Measurements from ENCODE around the gene PARS2.

PARS2 gene

DNA sequence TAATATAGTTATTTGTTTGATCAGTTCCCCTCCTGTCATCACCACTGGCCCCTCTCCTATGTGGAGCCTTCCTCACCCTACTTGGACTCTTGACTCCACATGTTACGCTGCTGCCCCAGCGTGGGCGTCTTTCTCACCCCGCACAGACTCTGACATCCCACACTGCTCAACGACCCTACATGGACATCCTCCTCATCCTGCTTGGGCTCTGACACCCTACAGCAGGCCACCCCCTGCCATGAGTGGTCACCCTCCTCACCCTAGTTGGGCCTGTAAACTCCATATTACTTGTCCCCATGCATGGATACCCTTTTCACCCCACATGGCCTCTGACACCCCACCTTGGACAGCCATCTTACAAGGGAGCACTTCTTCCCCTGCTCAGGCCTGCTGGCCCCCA, 27.6 kb downstream of the PARS2 start:
- no peak for DNase-seq (ENCODE audit: low spot score)

DNA sequence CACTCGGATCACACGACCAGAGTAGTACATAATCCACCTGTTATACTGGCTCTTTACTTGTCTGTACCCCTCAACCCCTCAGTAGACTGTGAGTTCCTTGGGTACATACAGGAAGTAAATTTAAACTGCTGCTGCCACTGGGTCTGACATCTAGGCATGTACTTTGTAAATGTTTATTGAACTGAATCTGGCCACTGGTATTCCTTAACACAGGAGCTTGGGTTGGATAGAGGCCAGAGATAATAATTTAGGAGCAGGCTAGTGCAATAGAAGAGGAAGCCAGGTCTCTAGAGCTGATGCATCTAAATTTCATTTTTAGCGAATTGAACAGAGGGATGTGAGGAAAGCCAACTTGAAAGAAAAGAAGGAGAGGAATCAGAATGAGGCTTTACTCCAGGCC, 36.3 kb downstream of the PARS2 start:
- DNase-seq (ENCODE audit: low spot score): no peak

DNA sequence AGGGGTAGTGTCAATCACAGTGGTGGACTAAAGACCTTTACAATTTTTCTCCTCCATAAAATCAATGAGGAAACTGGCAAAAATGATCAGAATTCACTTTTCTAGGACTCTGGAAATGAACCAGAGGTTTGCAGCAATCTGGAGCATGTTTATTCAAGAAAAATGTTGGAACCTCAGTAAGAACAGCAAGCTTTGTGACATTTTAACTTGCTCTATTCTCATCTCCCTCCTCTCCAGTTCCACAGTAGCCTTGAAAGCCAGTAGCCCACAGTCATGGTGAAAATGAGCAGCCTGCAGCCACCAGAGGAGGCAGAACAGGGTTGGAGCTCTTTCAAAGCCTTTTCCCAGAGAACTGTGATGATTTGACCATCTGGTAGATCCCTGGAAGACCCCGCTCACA, 39.6 kb downstream of the PARS2 start:
- no peak for DNase-seq (ENCODE audit: low spot score)

DNA sequence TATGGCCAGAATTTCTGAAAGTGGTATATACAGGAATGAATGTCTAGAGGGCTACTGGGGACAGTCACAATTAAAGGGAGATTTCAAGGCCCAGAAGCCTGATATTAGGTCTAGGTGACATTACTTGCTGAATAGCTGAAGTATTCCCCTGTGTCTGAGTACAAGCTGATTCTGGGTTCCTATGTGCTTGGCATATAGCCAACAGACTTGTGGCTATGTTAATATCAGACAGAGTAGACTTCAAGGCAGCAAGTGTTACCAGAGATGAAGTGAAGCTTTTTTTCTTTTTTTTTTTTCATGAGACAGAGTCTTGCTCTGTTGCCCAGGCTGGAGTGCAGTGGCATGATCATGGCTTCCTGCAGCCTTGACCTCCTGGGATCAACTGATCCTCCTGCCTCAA, 40.3 kb downstream of the PARS2 start:
- no peak for DNase-seq (ENCODE audit: low spot score)

DNA sequence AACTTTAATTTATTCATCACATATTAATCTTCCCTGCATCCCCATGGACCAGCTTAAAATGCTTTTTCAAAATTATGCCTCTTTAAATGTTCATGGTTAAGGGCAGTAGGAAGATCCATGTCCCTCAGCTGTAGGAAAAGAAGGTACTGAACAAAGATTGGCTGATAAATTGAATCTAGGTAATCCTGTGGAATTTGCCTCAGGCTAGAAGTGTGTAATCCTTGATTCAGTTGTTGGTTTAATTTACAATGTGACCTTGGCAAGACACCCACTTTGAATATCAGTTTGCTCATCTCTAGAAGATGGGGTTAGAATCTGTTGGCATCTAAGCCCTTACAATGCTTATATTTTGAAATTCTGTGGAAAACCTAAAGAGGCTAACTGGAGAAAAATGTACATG, 42.6 kb downstream of the PARS2 start:
- DNase-seq (ENCODE audit: low spot score): no peak

DNA sequence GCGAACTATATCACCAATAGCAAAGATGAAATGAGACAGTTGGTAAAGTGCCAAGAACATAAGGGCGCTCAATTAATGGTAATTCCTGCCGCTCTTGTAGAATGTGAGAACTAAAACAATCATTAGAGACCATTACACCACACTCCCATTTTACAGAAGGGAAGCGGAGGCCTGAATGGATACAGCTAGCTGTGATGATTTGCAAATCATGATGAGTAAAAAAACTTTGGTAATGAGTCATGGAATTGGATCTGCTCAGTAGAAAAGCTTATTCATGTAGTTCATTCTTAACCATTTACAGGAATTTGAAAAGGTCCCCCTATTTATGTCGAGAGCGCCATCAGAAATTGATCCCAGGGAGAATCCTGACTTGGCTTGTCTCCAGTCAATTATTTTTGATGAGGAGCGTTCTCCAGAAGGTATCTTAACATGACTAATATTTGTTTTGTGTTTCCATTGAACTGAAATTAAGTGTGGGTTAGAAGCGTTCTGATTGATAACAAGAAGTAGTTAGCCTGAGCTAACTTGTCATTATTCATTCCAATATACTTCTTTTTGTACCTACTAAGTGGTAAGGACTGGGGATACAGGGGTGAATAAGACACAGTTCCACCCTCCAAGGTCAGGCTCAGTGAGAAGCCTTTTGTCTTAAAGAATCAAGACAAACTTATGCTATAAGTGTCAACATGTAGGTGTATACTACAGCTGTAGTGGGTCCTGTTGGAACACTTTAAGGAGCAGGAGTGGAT, 47.9 kb downstream of the PARS2 start:
- DNase-seq (ENCODE audit: low spot score): peak; percentile 62

DNA sequence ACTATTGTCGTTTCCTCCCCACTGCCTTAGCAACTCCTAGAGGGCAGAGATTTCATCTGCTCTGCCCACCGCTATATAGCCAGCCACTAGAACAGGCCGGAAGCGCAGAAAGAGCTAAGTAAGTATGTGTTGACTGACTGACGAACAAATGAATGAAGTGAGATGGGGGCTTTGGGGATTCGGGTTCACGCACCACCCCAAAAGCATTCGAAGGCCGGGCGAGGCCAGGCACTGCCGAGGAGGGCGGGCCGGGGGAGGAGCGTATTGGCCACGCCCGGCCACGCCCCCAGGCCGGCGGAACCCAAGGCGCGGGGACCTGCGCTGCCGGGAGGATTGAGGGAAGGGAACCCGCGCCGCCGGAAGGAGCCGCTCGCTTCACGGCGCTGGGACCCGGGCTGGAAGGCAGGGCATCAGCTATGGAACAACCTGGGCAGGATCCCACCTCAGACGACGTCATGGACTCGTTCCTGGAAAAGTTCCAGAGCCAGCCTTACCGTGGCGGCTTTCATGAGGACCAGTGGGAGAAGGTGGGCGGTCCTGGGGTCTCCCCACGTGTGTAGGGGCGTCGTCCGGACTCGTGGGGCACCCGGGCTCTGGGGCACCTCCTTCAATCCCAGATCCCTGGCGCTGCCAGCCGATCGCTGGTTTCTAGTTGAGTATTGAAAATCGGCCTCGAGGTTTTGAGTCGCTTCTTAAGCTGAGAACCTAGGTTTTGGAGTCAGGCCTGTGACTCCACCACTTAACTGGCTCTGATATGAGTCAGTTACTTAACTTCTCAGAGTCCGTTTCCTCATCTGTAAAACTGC, 48.6 kb downstream of the PARS2 start, which contains the start of gene TTC4:
TSS of gene TTC4 (plus strand) at position 369 of the 806 bp plus-strand sequence. CDS start at position 417, 48 bp downstream.
- peak; percentile 98 for DNase-seq (ENCODE audit: low spot score)

DNA sequence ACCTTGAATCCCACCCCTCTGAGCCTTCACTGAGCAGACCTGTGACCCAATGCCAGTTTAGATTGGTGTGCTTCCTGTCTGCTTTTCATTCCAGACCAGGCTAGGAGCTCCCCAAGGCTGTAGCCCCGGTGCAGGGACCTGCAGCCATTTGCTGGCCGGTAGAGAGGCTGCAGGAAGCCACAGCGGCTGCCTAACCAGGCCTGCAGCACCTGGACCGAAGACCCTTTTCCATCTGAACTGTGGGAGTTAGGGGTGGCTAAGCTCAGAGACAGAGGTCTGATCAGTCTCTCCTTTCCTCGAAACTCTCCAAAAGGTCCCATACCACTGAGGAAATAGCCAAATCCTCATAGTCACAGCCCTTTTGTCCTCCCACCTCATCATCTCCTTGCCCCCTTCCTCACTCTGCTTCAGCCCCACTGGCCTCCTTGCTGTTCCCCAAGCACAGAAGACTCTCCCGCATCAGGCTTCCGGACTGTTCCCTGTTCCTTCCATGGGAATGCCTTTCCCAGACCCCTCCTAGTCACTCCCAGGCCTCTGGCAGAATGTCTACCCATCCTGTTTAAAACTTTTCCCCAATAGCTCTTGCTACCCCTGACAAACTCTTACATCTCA, 49.3 kb downstream of the PARS2 start:
- DNase-seq (ENCODE audit: low spot score): no peak

DNA sequence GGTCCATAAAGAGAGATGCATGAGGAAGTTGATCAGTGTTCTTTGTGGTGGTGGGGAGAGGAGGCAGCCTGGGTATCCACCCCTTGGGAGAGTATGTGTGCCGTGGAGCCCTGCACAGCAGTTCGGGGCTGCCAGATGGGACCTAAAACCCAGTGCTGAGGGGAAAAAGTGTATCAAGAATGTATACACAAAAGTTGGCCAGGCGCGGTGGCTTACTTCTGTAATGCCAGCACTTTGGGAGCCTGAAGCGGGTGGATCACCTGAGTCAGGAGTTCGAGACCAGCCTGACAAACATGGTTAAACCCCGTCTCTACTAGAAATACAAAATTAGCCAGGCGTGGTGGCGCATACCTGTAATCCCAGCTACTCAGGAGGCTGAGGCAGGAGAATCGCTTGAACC, 52.8 kb downstream of the PARS2 start:
- DNase-seq (ENCODE audit: low spot score): no peak

DNA sequence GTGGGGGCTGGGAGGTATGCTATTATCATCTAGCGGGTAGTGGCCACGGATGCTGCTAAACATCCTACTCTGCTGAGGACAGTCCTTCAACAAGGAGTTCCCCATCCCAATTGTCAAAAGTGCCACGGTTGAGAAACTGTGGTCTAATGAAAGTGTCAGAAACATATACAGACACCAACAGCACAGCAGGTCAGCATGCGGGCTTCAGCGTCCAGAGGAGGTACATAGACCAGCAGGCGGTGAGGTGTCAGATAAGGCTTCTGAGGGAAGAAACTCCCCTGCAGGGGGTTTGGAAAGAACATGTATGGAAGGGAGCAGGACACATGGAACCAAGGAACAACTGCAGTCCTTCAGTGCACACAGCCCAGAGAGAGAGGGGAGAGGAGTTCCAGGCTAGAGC, 53.5 kb downstream of the PARS2 start:
- DNase-seq (ENCODE audit: low spot score): no peak

DNA sequence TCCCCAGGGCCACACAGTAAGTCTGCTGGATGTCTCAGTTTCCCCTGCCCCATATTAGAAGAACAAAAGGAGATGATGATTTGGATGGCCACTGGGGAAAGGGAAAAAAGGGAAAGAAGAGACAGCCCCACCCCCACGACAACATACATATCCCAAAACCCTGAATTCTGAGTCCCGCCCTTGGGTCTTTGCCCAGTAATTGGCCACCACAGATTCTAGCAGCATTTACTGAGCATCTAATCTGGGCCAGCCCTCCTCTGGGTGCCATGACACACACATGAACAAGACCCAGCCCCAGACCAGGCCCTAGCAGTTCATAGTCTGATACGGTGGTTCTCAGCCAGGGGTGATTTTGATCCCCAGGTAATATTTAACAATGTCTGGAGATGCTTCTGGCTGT, 53.9 kb downstream of the PARS2 start:
- DNase-seq (ENCODE audit: low spot score): no peak

DNA sequence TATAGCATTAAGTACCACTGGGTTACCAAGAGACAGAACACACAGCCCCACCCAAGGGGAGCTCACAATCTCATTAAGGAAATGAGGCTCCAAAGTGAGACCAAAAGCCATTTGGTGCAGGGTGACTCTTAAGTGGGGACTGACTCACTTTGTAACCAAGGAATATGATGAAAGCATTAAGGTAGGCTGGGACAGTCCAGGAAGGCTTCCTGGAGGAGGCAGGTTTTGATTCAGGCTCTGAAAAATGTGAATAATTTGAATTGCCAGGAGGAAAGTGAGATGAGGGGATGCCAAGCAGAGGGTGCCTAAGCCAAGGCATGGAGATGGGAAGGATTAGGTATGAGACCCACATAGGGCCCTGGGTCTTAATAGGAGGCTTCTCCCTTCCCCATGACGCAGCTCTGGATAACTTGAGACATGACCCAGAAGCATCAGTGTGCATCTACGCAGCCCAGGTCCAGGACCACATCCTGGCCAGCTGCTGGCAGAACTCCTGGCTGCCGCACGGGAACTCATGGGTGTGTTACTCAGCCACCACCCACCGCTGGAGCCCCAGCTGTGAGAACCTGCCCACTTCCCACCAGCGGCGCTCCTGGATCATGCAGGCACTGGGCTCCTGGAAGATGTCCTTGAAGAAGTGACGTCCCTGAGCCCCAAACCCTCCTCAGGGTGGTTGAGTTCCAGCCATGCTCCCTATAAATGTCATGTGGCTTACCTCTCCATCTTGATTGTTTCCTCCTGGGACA, 54.6 kb downstream of the PARS2 start:
- DNase-seq (ENCODE audit: low spot score): no peak

DNA sequence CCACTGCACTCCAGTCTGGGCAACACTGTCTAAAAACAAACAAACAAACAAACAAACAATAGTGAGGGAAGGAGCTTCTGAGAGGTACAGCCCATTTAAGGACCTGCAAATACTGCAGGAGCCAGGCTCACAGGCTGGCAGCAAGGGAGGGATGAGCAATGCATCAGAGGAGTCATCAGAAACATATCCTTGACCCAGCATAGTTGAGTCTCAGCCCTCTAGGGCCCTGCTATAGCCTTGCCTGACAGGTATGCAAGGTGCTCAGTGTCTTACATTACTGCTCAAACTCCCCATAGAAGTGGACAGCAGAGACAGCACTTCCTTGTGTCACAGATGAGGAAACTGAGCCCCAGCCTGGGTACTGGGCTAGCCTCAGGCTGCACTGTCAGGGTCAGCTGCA, 55.9 kb downstream of the PARS2 start:
- no peak for DNase-seq (ENCODE audit: low spot score)

All from GM03348 (cell line).